Ovary (tissue), 9 donors: ENCODE measurements around the gene DIAPH3. TPM values are rescaled to one million over a fixed set of nuclear protein-coding genes. Genes with fewer than 3 reads are reported as not detected.

Experiments
- DNase-seq, 5 donors: peaks; one replicate each; pipeline ENCODE4 v3.0.0-alpha.2; 2019 to 2020
- H3K27ac ChIP-seq, 2 donors: fragments of 200-600 bp; one replicate each; pipeline versions ENCODE4 v1.5.1 to v1.8.0; 2019 to 2022
- H3K27me3 ChIP-seq: fragments of 200-600 bp; one replicate; pipeline ENCODE4 v1.8.0; 2022
- H3K36me3 ChIP-seq: fragments of 200-600 bp; sonication (generic); one replicate; pipeline ENCODE4 v1.5.1; 2019
- H3K4me1 ChIP-seq: one replicate; pipeline ENCODE4 v1.8.1; 2013; ENCODE audit warnings: mild to moderate bottlenecking, moderate library complexity; ENCODE audit not compliant: insufficient read depth
- H3K4me3 ChIP-seq: fragments of 200-600 bp; sonication (generic); one replicate; pipeline ENCODE4 v1.5.1; 2017
- H3K9me3 ChIP-seq, 2 donors: fragments of 200-600 bp in 1 of 2; sonication (generic) in 1 of 2; one replicate each; pipeline versions ENCODE4 v1.5.1 to v1.8.1; 2013 to 2019; ENCODE audit warnings: mild to moderate bottlenecking in 1 of 2, moderate library complexity in 1 of 2
- EP300 ChIP-seq: sonication (generic); formaldehyde crosslinking; IDR thresholded peaks from one replicate; pipeline ENCODE4 v1.6.1; 2017; ENCODE audit warnings: antibody characterized with exemption
- POLR2A ChIP-seq: fragments of 450-650 bp; IDR thresholded peaks from one replicate; pipeline ENCODE4 v1.6.1; 2017; ENCODE audit warnings: antibody characterized with exemption, mild to moderate bottlenecking, moderate library complexity
- WGBS, 3 donors: extraction: QIAGEN DNeasy Blood & Tissue Kit in 1 of 3; methylation state at CpG; one replicate each; pipeline versions ENCODE4 v1.1.5 to v1.1.7; 2013 to 2017; 5-methylcytosine and 5-hydroxymethylcytosine counted together
- intact Hi-C, 4 donors: fragments of 100-400 bp; cut with DNase I; formaldehyde crosslinking; loops; one replicate each; pipeline versions ENCODE4 v1.11.0 to v1.15.1; 2022 to 2023
- polyA plus RNA-seq, 2 donors: library from polyadenylated mRNA; stranded (reverse); fragments of 200-250 nt in 1 of 2; fragments of 350-450 nt in 1 of 2; fragmentation: Illumina TruSeq in 1 of 2; extraction: RNeasy Lipid Tissue Mini Kit (QIAGEN cat#74804) in 1 of 2; gene quantifications; one replicate each; pipeline ENCODE4 v1.2.3, GENCODE V29; 2013 to 2014
- small RNA-seq: library from RNA; depleted of rRNA; stranded (forward); fragments of <200 nt; gene quantifications from one replicate; pipeline ENCODE3, GENCODE V24; 2016
- total RNA-seq, 7 donors: library from RNA; depleted of rRNA in 2 of 7; stranded (reverse); fragments of >200 nt in 2 of 7; fragmentation: NEBNext Ultra II Directional in 3 of 7; extraction: Animal tissue kit (Norgen Biotek cat#: 25700) in 3 of 7; gene quantifications; one replicate each; pipeline versions ENCODE4 v1.1.0 to v1.2.4, GENCODE V29; 2016 to 2023
- TF ChIP-seq, protein P1 (sequence below), 3 donors: fragments of 450-650 bp in 2 of 3; fragments of 200-600 bp in 1 of 3; IDR thresholded peaks; one replicate each; pipeline versions ENCODE4 v1.5.1 to v1.8.0; 2016 to 2022; ENCODE audit warnings: antibody characterized with exemption in 3 of 3, mild to moderate bottlenecking in 1 of 3
- donor health status: DM: no; HTN: no; CAD: no; lungs with moderate emphysema.
- donor health status: DM: no; HTN: no; CAD: no.
- donor health status: Bipolar disorder and iron deficiency.
- donor health status: DM: yes; HTN: yes; CAD: no.
- donor health status: DM: no; HTN: no; CAD: no.
- donor health status: DM: yes; HTN: yes; CAD: no.

Gene DIAPH3
- total and polyA plus RNA-seq, 9 donors, result 0.13 to 2.6 (median 0.40) TPM; not detected in 1

DNA sequence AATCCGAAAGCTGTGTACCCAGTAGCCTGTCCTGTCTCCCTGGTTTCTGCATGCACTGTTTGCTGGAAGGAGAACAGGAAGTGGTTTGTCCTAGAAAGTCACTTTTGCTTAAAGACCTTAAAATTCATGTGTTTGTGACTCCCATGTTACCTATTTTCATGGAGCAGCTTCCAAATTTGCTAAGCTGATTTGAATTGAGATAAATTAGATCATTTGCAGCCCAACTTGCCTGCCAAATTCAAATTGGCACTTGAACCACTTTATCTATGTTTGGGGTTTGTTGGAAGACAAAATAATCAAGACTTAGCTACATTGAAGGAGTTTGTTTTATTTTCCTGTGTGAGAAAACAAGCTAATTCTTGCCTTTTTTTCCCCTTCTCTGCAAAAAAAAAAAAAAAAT lies 532.5 kb downstream of the DIAPH3 start:
- no peaks in the 10 kb centered on the region for H3K27me3 ChIP-seq
- no peaks in the 10 kb centered on the region for H3K36me3 ChIP-seq
- WGBS, 3 donors, result 5 to 26% (median 6%) methylated on average over 1 of the region's 1 CpG
- TF ChIP-seq, protein P1, sequence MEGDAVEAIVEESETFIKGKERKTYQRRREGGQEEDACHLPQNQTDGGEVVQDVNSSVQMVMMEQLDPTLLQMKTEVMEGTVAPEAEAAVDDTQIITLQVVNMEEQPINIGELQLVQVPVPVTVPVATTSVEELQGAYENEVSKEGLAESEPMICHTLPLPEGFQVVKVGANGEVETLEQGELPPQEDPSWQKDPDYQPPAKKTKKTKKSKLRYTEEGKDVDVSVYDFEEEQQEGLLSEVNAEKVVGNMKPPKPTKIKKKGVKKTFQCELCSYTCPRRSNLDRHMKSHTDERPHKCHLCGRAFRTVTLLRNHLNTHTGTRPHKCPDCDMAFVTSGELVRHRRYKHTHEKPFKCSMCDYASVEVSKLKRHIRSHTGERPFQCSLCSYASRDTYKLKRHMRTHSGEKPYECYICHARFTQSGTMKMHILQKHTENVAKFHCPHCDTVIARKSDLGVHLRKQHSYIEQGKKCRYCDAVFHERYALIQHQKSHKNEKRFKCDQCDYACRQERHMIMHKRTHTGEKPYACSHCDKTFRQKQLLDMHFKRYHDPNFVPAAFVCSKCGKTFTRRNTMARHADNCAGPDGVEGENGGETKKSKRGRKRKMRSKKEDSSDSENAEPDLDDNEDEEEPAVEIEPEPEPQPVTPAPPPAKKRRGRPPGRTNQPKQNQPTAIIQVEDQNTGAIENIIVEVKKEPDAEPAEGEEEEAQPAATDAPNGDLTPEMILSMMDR (IDR thresholded peaks at IDR 0.05), result no peak
- TF ChIP-seq POLR2A, result no peak
- DNase-seq, result no peak
- intact Hi-C loops, result no loop called here
- no peak overlapping the region for H3K4me3 ChIP-seq
- H3K4me1 ChIP-seq, result no peaks in the 10 kb centered on the region
- no peak overlapping the region for H3K27ac ChIP-seq
- H3K9me3 ChIP-seq, result no peaks in the 10 kb centered on the region

DNA sequence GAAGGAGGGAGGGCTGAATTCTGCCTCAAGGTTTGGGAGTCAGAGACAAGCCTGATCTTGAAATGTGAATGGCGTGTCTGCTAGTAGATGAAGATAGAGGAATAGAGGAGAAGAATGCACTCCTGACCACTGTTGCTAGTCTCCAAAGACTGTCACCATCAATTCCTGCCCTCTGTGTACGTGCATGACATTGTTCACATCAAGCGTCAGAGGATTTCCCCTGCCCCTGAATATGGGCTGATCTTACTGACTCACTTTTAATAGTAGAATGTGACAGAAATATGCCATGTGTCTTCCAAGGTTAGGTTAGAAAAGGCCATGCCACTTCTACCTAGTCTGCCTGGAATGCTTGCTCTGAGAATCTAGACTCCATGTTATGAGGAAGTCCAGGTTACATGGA lies 538.6 kb downstream of the DIAPH3 start:
- TF ChIP-seq POLR2A, result no peak
- TF ChIP-seq, protein P1 (IDR thresholded peaks at IDR 0.05), result no peak
- intact Hi-C loops, result no loop called here
- 96 to 97% (median 97%) methylated on average over 3 of the region's 3 CpGs for WGBS, 3 donors
- no peaks in the 10 kb centered on the region for H3K27me3 ChIP-seq
- no peak overlapping the region for H3K27ac ChIP-seq
- no peaks in the 10 kb centered on the region for H3K36me3 ChIP-seq
- DNase-seq, result no peak
- H3K4me3 ChIP-seq, result no peak overlapping the region
- no peaks in the 10 kb centered on the region for H3K4me1 ChIP-seq
- no peaks in the 10 kb centered on the region for H3K9me3 ChIP-seq

DNA sequence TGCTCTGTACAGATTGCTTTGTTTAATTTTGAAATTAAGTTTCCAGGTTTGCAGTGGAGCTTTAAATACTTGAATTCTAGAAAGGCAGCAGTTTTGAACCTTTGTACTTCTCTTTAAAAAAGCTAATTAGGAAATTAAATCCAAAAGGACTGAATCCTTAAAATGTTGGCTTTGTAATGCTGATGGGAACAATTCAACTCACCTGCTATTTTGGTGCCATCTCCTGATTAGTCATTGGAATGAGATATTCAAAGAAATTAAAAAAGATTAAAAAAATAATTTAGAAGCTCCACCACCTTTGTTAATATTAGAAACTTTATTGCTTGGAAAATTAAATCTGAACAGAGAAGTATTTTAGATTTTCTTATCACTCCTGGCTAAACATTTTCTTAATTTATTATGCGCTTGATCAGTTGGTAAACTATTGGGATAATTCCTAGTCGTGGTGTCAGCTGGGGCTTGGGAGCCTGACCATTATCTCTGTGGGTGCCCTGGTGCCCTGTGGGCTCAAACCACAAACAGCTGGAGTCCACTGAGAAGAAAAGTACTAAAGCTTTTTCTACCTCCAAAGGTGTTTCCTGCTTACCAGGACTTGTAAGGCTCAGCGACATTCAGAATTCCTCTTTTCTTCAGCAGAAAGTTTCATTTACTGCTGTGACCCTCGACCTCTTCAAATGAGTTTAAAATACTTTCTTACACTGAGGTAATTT lies 540.4 kb downstream of the DIAPH3 start:
- no peak for DNase-seq
- Histone ChIP-seq H3K4me3 (no peak overlapping the region), H3K9me3 (no peaks in the 10 kb centered on the region), H3K27me3 (no peaks in the 10 kb centered on the region), H3K27ac (no peak overlapping the region), H3K36me3 (no peaks in the 10 kb centered on the region), H3K4me1 (no peaks in the 10 kb centered on the region)
- TF ChIP-seq POLR2A (no peak), EP300 (no peak)
- TF ChIP-seq, protein P1 (IDR thresholded peaks at IDR 0.05), result no peak
- WGBS, 3 donors, result 52 to 60% (median 60%) methylated on average over 4 of the region's 4 CpGs
- intact Hi-C loops, result no loop called here

DNA sequence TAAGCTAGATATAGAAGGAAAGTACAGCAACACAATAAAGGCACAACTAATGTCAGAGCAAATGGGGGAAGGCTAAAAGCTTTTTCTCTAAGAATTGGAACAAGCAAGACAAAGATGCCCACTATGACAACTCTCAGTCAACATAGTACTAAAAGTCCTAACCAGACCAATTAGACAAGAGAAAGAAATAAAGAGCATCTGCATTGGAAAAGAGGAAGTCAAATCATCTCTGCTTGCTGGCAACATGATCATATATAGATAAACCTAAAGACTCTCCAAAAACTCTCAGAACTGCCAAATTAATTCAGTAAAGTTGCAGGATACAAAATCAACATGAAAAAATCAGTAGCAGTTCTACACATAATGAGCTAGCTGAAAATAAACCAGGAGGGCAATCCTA lies 542.0 kb downstream of the DIAPH3 start:
- Histone ChIP-seq H3K27ac (no peak overlapping the region), H3K27me3 (no peaks in the 10 kb centered on the region), H3K36me3 (no peaks in the 10 kb centered on the region), H3K4me3 (no peak overlapping the region), H3K4me1 (no peaks in the 10 kb centered on the region), H3K9me3 (no peaks in the 10 kb centered on the region)
- intact Hi-C loops, result no loop called here
- no peak for DNase-seq
- TF ChIP-seq, protein P1 (IDR thresholded peaks at IDR 0.05), result no peak
- TF ChIP-seq POLR2A (no peak), EP300 (no peak)

Small RNA genes lying within 50 kb of the gene (small RNA-seq; reads per million reads assigned to genes)
- not detected for gene RN7SL375P
- gene RNY4P28, result not detected

Other genes starting within 250 kb of the DIAPH3 start
- 10 to 100 TPM; 29.3 to 63.0 (median 43.3) TPM for gene TDRD3, start 233.3 kb upstream of the DIAPH3 start, total RNA-seq
- gene TDRD3, start 233.3 kb upstream of the DIAPH3 start, polyA plus RNA-seq, result 10 to 100 TPM; 15.8 to 22.0 TPM